B cell (primary cell): ENCODE measurements around the gene EFNA5. TPM values are rescaled to one million over a fixed set of nuclear protein-coding genes. Genes with fewer than 3 reads are reported as not detected.

Experiments
- ATAC-seq: fragments of 200-7000 bp; cut with Tn5 transposase; one replicate; pipeline ENCODE4 v1.10.0; 2021; ENCODE audit warnings: low read depth, mild to moderate bottlenecking, moderate number of reproducible peaks, moderate library complexity
- CTCF ChIA-PET: fragments of 350-600 bp; sonication (Branson Sonifier 250); formaldehyde crosslinking; loops from one replicate; lab custom pipeline; 2021; ENCODE audit warnings: antibody characterized with exemption, inconsistent platforms; lab: Charles Lee
- POLR2A ChIA-PET: fragments of 350-600 bp; sonication (Branson Sonifier 250); formaldehyde crosslinking; loops from one replicate; lab custom pipeline; 2021; ENCODE audit warnings: antibody characterized with exemption; lab: Charles Lee
- DNase-seq: peaks from one replicate; pipeline ENCODE4 v3.0.0; 2013
- H2AFZ ChIP-seq: 2 replicates; pipeline ENCODE4 v1.6.1; 2012; ENCODE audit warnings: mild to moderate bottlenecking, low read depth, low read length; ENCODE audit not compliant: insufficient read depth, poor library complexity, severe bottlenecking
- H3K27ac ChIP-seq, 2 donors: 1 replicate in 1 of 2; 2 replicates in 1 of 2; pipeline ENCODE4 v1.5.1; 2012 to 2013; ENCODE audit warnings: low read length in 2 of 2, mild to moderate bottlenecking in 2 of 2, moderate library complexity in 1 of 2
- H3K27me3 ChIP-seq, 4 experiments: fragments of 200-600 bp in 1 of 4; sonication (generic) in 1 of 4; replicated peaks in 1 of 4; 1 replicate in 2 of 4; 2 replicates in 2 of 4; pipeline versions ENCODE4 v1.6.1 to v1.7.0; 2013 to 2016; ENCODE audit warnings: low read length in 3 of 4, mild to moderate bottlenecking in 2 of 4, mixed read lengths in 1 of 4, moderate library complexity in 1 of 4; ENCODE audit not compliant: insufficient read depth in 4 of 4, control insufficient read depth in 3 of 4; ENCODE audit errors: control extremely low read depth in 1 of 4
- H3K36me3 ChIP-seq, 2 experiments: replicated peaks in 1 of 2; 1 replicate in 1 of 2; 2 replicates in 1 of 2; pipeline versions ENCODE4 v1.6.1 to v1.7.1; 2013; ENCODE audit warnings: low read length in 1 of 2; ENCODE audit not compliant: insufficient read depth in 2 of 2, control insufficient read depth in 1 of 2; ENCODE audit errors: control extremely low read depth in 1 of 2, extremely low read depth in 1 of 2
- H3K4me1 ChIP-seq, 2 donors: fragments of 200-600 bp in 1 of 2; sonication (generic) in 1 of 2; 1 replicate in 1 of 2; 2 replicates in 1 of 2; pipeline versions ENCODE4 v1.5.1 to v1.6.1; 2013 to 2017; ENCODE audit warnings: low read length in 2 of 2; ENCODE audit not compliant: control insufficient read depth in 2 of 2, insufficient read depth in 2 of 2
- H3K4me2 ChIP-seq: replicated peaks from 2 replicates; pipeline ENCODE3; 2012; ENCODE audit warnings: mild to moderate bottlenecking, low read depth, low read length; ENCODE audit not compliant: poor library complexity, severe bottlenecking
- H3K4me3 ChIP-seq, 5 experiments: fragments of 200-600 bp in 1 of 5; sonication (generic) in 1 of 5; 1 replicate in 3 of 5; 2 replicates in 2 of 5; pipeline versions ENCODE4 v1.5.1 to v1.7.0; 2011 to 2016; ENCODE audit warnings: low read length in 4 of 5, mild to moderate bottlenecking in 4 of 5, low read depth in 2 of 5, control low read depth in 1 of 5, moderate library complexity in 1 of 5; ENCODE audit not compliant: insufficient read depth in 1 of 5; ENCODE audit errors: control extremely low read depth in 1 of 5, extremely low read depth in 1 of 5
- H3K79me2 ChIP-seq: fragments of 200-600 bp; sonication (generic); one replicate; pipeline ENCODE4 v1.6.0; 2016; ENCODE audit warnings: low read length; ENCODE audit not compliant: control insufficient read depth, insufficient read depth
- H3K9ac ChIP-seq: fragments of 200-600 bp; sonication (generic); 2 replicates; pipeline ENCODE4 v1.6.1; 2017; ENCODE audit warnings: mild to moderate bottlenecking, low read length, moderate library complexity
- H3K9me3 ChIP-seq, 3 donors: one replicate each; pipeline versions ENCODE4 v1.6.1 to v1.7.1; 2013; ENCODE audit warnings: low read length in 2 of 3; ENCODE audit not compliant: control insufficient read depth in 2 of 3, insufficient read depth in 1 of 3; ENCODE audit errors: control extremely low read depth in 1 of 3
- H4K20me1 ChIP-seq: 2 replicates; pipeline ENCODE4 v1.6.0; 2012; ENCODE audit warnings: mild to moderate bottlenecking, low read length; ENCODE audit not compliant: insufficient read depth, control insufficient read depth, poor library complexity, severe bottlenecking
- H3K27ac Mint-ChIP-seq: one replicate; pipeline ENCODE4 v1.8.0; 2021; ENCODE audit warnings: mixed read lengths
- H3K27me3 Mint-ChIP-seq: one replicate; pipeline ENCODE4 v1.8.0; 2021; ENCODE audit warnings: mixed read lengths
- H3K4me1 Mint-ChIP-seq: one replicate; pipeline ENCODE4 v1.8.0; 2021; ENCODE audit warnings: mixed read lengths
- H3K4me3 Mint-ChIP-seq: one replicate; pipeline ENCODE4 v1.8.0; 2021; ENCODE audit warnings: mixed read lengths
- H3K9me3 Mint-ChIP-seq: one replicate; pipeline ENCODE4 v1.8.0; 2022; ENCODE audit warnings: mixed read lengths; ENCODE audit not compliant: insufficient read depth
- EZH2 ChIP-seq: IDR thresholded peaks from 2 replicates; pipeline ENCODE4 v1.6.1; 2012; ENCODE audit warnings: borderline replicate concordance, low read depth, mild to moderate bottlenecking, moderate library complexity, low read length; ENCODE audit not compliant: insufficient read depth, poor library complexity, severe bottlenecking
- WGBS: methylation state at CpG from one replicate; pipeline ENCODE4 v1.1.5; 2013; ENCODE audit warnings: missing lambda C conversion rate; ENCODE audit not compliant: insufficient coverage; 5-methylcytosine and 5-hydroxymethylcytosine counted together
- intact Hi-C: fragments of 100-400 bp; cut with micrococcal nuclease; formaldehyde crosslinking; loops from one replicate; pipeline ENCODE4 v1.10.0; 2022
- polyA plus RNA-seq: library from polyadenylated mRNA; depleted of rRNA; stranded (reverse); fragments of >200 nt; gene quantifications from 2 replicates; pipeline ENCODE4 v1.2.3, GENCODE V29; 2012
- total RNA-seq, 2 donors: library from RNA; stranded (reverse); fragments of 120-200 nt in 1 of 2; gene quantifications; 1 replicate in 1 of 2; 2 replicates in 1 of 2; pipeline versions ENCODE4 v1.2.3 to v1.2.4, GENCODE V29; 2013 to 2022
- TF ChIP-seq, protein P1 (sequence below): fragments of 200-600 bp; IDR thresholded peaks from one replicate; pipeline ENCODE4 v1.8.0; 2022; ENCODE audit warnings: antibody characterized with exemption, mild to moderate bottlenecking

The EFNA5 gene
- total and polyA plus RNA-seq, 2 donors (not counting 1 experiment from before 2014, with no cell fraction given) = not detected

GRCh38 chr5:107466233-107466769 is 204.4 kb downstream of the EFNA5 start:
- TF ChIP-seq, protein P1, sequence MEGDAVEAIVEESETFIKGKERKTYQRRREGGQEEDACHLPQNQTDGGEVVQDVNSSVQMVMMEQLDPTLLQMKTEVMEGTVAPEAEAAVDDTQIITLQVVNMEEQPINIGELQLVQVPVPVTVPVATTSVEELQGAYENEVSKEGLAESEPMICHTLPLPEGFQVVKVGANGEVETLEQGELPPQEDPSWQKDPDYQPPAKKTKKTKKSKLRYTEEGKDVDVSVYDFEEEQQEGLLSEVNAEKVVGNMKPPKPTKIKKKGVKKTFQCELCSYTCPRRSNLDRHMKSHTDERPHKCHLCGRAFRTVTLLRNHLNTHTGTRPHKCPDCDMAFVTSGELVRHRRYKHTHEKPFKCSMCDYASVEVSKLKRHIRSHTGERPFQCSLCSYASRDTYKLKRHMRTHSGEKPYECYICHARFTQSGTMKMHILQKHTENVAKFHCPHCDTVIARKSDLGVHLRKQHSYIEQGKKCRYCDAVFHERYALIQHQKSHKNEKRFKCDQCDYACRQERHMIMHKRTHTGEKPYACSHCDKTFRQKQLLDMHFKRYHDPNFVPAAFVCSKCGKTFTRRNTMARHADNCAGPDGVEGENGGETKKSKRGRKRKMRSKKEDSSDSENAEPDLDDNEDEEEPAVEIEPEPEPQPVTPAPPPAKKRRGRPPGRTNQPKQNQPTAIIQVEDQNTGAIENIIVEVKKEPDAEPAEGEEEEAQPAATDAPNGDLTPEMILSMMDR = no peak
- no peak for TF ChIP-seq EZH2
- no peaks in the 10 kb centered on the region for H3K9me3 ChIP-seq
- Mint-ChIP-seq H3K9me3 (no peaks in the 10 kb centered on the region), H3K4me3 (no peak overlapping the region), H3K27ac (no peak overlapping the region), H3K27me3 (no peaks in the 10 kb centered on the region), H3K4me1 (no peaks in the 10 kb centered on the region)
- intact Hi-C loops = no loop called here
- H3K27ac ChIP-seq = no peak overlapping the region
- H3K27me3 ChIP-seq = no peaks in the 10 kb centered on the region
- H4K20me1 ChIP-seq = no peaks in the 10 kb centered on the region
- no peak overlapping the region for H2AFZ ChIP-seq
- 97% methylated on average over 8 of the region's 10 CpGs for WGBS
- no peaks in the 10 kb centered on the region for H3K79me2 ChIP-seq
- DNase-seq (no peak), ATAC-seq (no peak)
- ChIA-PET POLR2A (no interaction called here), CTCF (no interaction called here)
- H3K4me1 ChIP-seq = no peaks in the 10 kb centered on the region
- no peak overlapping the region for H3K9ac ChIP-seq
- H3K4me3 ChIP-seq = no peak overlapping the region
- H3K36me3 ChIP-seq = no peaks in the 10 kb centered on the region
- no peak overlapping the region for H3K4me2 ChIP-seq

- CTCF ChIA-PET = no interaction called here
- TF ChIP-seq EZH2 = no peak
- TF ChIP-seq, protein P1 = no peak
- no peaks in the 10 kb centered on the region for H3K9me3 Mint-ChIP-seq
- Histone ChIP-seq H3K4me3 (no peak overlapping the region), H4K20me1 (no peaks in the 10 kb centered on the region), H3K9me3 (no peaks in the 10 kb centered on the region), H3K27ac (no peak overlapping the region), H3K36me3 (no peaks in the 10 kb centered on the region), H2AFZ (no peak overlapping the region), H3K4me1 (no peaks in the 10 kb centered on the region), H3K9ac (no peak overlapping the region), H3K27me3 (no peaks in the 10 kb centered on the region), H3K4me2 (no peak overlapping the region), H3K79me2 (no peaks in the 10 kb centered on the region)
- no peaks in the 10 kb centered on the region for H3K4me1 Mint-ChIP-seq
- H3K4me3 Mint-ChIP-seq = no peak overlapping the region
- POLR2A ChIA-PET = no interaction called here
- no peak overlapping the region for H3K27ac Mint-ChIP-seq
- no peak for ATAC-seq
- intact Hi-C loops = no loop called here
- DNase-seq = no peak
- H3K27me3 Mint-ChIP-seq = no peaks in the 10 kb centered on the region
- WGBS = 100% methylated on average over 3 of the region's 8 CpGs
These were observed 205.9 kb downstream of the EFNA5 start for GRCh38 chr5:107464876-107465275.
